Measurements from ENCODE around the gene HSPB7.

HSPB7 gene

DNA sequence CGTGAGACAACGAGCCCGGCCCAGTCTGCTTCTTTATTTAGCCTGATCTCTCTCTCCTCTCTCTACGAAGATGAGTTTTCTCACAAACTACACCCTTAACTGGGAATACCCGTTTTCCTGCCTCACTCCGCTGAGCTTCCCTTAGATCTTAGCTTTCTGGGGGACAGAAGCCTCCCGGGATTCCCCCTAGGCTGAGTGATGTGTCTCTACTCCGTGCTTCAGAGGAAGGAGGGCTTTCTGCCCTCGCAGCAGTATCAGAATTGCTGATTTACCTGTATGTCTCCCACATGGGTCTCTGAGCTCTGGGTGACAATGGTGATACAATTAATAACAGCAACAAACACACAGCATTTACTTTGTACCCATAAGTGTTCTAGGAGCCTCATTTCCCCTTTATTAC is 43.0 kb downstream of the HSPB7 start:
- no peak for DNase-seq

DNA sequence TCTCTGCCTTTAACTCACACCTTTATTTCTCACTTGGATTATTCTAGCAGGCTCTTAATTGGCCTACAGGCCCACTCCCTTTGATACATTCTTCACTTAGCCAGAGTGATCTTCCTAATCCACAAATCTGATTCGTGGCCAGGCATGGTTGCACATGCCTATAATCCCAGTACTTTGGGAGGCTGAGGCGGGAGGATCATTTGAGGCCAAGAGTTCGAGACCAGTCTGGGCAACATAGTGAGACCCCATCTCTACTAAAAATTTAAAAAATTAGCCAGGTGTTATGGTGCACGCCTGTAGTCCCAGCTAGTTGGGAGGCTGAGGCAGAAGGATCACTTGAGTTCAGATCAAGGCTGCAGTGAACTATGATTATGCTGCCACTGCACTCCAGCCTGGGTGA is 44.1 kb downstream of the HSPB7 start:
- no peak for DNase-seq

DNA sequence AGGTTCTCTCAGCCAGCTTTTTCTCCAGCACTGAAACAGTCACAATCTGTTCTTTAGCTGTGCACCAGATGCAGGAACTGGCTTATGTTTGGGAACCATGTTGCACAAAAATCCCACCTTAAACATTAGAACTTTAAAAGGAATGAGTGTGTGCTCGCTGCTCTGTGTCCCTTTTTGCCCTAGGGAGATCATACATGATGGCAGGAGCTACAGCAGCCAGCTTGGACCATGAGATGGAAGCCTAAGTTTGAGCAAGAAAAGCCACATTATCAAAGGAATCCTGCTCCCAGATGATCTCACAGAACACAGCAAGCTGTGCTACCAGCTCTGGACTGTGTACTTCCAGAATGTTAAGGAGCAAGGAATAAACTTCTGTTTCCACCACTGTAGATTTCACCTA is 45.4 kb downstream of the HSPB7 start:
- no peak for DNase-seq

DNA sequence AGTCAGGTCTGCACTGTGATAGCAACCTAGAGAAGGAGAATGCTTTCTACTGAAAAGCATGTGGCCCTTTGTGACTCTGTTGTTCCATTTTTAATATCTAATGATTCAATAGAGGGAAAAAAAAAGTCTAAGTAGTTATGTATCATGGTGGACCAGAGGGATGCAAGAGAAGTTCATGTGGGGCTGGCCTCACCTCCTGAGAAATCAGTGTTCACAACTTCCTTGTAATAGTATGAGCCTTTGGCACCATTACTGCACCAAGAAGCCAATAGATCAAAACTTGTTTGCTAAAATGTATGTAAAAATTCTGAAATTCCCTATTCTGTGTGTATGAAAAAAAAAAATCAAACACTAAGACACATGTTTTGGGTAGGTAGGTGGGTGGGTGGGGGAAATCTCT is 46.9 kb downstream of the HSPB7 start:
- no peak for DNase-seq

DNA sequence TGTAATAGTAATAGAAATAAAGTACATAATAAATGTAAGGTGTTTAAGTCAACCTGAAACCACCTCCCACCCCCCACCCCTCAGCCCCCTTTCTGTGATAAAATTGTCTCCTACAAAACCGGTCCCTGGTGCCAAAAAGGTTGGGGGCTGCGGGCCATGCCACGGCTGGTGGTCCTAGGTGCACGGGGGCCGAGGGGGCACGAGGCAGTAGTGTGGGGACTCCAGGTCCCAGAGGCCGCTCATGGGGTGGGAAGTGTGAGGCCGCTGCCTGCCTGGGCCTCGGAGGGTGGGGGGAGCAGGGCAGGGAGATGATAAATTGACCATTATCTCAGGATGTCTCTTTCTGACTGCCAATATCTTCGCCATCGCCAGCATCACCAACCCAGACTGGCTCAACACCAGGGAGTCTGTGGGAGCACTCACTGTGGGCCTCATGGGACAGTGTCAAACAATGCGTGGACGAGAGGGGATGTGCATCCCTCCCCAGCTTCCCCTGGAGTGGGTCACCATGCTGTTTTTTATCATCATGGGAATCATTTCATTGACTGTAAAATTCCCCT is 48.4 kb downstream of the HSPB7 start:
- no peak for DNase-seq

DNA sequence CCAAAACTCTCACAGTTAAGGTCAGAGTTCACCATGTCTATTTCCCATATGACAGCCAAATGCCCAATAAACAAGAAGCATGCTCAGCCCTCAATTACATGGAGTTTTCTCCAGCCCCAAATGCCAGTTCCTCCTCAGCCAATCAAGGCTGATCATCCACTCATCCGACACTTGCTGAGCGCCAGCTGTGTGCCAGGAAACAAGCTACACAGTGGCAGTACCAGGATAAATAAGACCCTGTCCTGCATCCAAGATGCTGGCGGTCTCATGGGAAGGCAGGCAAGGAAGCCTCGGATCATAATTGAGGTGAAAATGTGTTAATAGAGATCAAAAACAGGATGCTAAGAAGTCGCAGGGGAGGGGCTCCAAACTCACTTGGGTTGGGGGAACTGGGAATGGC is 49.7 kb downstream of the HSPB7 start:
- DNase-seq: no peak

DNA sequence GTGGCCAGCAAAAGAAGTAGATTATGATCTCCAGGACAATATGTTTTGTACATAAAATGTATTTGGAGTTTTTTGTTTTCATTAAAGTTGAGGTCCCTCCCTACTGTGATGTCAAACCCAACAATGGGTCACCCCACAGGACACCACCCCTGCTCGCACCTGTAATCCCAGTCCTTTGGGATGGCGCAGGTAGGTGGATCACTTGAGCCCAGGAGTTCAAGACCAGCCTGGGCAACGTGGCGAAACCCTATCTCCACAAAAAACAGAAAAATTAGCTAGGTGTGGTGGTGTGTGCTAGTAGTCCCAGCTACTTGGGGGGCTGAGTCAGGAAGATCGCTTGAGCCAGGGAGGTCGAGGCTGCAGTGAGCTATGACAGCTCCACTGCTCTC is 50.9 kb downstream of the HSPB7 start:
- DNase-seq: no peak

DNA sequence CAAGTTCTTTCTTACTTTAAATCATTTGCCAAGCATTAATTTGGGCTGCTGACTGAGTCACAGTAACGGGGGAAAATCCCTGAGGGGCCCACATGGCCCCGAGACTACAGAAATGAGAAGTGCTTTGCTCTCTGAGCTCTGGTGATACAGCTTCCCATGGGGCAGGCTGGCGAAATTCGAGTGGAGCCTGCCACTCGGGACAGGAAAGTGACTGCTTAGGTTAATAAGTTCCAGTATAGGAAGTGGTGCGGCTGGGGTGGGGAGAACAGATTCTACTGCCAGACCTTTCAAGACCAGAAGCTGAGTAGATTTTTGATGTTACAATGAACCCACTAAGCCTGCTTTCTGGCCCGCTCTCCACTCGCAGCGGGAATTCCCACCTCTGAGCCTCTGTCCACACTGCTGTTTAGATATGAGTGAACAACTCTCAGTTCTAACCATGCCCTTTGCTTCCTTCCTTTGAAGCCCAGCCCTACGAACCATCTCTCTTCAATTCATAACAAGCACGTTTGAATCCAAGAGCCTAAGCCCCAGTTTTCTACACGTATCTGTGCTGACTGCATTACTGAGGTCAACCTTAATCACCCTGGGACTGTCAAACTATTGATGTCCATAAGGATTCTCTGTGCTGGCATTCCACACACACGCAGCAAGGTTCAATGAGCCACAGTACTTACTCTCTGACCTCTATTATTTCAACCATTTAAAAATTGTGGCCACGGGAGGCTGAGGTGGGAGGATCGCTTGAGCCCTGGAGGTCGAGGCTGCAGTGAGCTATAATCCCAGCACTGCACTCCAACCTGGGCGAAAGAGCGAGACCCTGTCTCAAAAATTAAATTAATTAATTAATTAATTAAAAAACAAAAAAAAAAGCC is 51.5 kb downstream of the HSPB7 start:
- no peak for DNase-seq

DNA sequence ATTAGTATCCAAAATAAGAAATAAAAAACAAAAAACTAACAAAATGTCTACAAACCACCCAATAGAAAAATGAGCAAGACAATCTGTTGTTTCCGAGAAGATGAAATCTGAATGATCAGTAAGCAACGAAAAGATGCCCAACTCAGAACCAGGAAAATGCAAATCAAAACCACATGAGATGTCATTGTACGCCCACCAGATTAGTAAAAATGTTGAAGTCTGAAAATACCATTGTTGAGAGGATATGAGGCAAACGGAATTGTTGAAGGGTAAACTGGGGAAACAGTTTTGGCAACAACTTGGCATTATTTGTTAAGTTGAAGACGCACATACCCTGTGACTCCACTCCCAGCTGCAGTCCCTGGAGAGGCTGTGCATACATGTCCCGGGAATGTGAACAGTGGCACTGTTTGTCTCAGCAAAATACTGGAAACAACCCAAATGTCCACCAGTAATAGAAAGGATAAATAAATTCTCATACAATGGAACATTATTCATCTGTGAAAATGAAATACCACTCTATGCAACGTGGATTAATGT is 52.5 kb downstream of the HSPB7 start:
- DNase-seq: no peak

Measured in NCI-H1417 (cell line).